Measurements from ENCODE around the gene AKAP12.
"Not testable (repeated sequence)": the region's sequence is repeated elsewhere in the genome, so short reads cannot be mapped to it uniquely, and the experiment has no call there.

DNA sequence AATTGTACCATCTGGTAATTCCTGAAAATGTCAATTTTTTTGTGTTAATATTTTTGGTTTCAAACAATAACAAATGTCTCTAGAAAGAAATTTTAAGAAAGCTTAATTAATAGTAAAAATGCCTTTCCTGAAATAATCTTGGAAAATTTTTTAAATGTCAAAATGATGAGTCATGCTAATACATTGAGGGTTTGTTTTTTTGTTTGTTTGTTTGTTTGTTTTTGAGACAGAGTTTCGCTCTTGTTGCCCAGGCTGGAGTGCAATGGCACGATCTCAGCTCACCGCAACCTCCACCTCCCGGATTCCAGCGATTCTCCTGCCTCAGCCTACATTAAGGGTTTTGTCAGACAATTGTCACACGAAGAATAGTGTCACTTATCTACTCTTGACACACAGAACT is 117.2 kb downstream of the AKAP12 start:
- TF ChIP-seq, protein P1, sequence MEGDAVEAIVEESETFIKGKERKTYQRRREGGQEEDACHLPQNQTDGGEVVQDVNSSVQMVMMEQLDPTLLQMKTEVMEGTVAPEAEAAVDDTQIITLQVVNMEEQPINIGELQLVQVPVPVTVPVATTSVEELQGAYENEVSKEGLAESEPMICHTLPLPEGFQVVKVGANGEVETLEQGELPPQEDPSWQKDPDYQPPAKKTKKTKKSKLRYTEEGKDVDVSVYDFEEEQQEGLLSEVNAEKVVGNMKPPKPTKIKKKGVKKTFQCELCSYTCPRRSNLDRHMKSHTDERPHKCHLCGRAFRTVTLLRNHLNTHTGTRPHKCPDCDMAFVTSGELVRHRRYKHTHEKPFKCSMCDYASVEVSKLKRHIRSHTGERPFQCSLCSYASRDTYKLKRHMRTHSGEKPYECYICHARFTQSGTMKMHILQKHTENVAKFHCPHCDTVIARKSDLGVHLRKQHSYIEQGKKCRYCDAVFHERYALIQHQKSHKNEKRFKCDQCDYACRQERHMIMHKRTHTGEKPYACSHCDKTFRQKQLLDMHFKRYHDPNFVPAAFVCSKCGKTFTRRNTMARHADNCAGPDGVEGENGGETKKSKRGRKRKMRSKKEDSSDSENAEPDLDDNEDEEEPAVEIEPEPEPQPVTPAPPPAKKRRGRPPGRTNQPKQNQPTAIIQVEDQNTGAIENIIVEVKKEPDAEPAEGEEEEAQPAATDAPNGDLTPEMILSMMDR (IDR thresholded peaks at IDR 0.05; ENCODE audit: low read depth, low read length, poor library complexity, severe bottlenecking) = not testable (repeated sequence)
- not testable (repeated sequence) for TF ChIP-seq EZH2phosphoT487 (IDR thresholded peaks at IDR 0.05; ENCODE audit: borderline replicate concordance, low read length)

Data from DOHH2 (cell line).